OCI-LY1 (cell line): ENCODE measurements around the gene ARHGDIG.

Experiments used
- EZH2 ChIP-seq: fragments of 200-600 bp; sonication (generic), shearing (Covaris generic); IDR thresholded peaks from 2 replicates; pipeline ENCODE4 v1.8.0; 2017; ENCODE audit warnings: borderline replicate concordance, mixed run types, mild to moderate bottlenecking, antibody characterized with exemption, low read length, moderate library complexity, mixed read lengths
- TF ChIP-seq, protein P1 (sequence below): fragments of 200-600 bp; sonication (generic), shearing (Covaris generic); IDR thresholded peaks from 2 replicates; pipeline ENCODE4 v1.5.1; 2017; ENCODE audit warnings: mild to moderate bottlenecking, antibody characterized with exemption, low read length, moderate library complexity, mixed read lengths

- TF ChIP-seq, protein P1, sequence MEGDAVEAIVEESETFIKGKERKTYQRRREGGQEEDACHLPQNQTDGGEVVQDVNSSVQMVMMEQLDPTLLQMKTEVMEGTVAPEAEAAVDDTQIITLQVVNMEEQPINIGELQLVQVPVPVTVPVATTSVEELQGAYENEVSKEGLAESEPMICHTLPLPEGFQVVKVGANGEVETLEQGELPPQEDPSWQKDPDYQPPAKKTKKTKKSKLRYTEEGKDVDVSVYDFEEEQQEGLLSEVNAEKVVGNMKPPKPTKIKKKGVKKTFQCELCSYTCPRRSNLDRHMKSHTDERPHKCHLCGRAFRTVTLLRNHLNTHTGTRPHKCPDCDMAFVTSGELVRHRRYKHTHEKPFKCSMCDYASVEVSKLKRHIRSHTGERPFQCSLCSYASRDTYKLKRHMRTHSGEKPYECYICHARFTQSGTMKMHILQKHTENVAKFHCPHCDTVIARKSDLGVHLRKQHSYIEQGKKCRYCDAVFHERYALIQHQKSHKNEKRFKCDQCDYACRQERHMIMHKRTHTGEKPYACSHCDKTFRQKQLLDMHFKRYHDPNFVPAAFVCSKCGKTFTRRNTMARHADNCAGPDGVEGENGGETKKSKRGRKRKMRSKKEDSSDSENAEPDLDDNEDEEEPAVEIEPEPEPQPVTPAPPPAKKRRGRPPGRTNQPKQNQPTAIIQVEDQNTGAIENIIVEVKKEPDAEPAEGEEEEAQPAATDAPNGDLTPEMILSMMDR, result no peak
- no peak for TF ChIP-seq EZH2
Observed at GRCh38 chr16:286491-287297, 6.3 kb downstream of the ARHGDIG start.
